DOHH2 (cell line): ENCODE measurements around the gene ATP2B2.

Experiments used
- EZH2phosphoT487 ChIP-seq: fragments of 200-600 bp; sonication (generic); IDR thresholded peaks from 2 replicates; pipeline ENCODE4 v1.6.1; 2017; ENCODE audit warnings: borderline replicate concordance, mild to moderate bottlenecking, antibody characterized with exemption, low read length, moderate library complexity, mixed read lengths
- TF ChIP-seq, protein P1 (sequence below): fragments of 200-600 bp; sonication (generic); IDR thresholded peaks from one replicate; pipeline ENCODE4 v1.5.1; 2014; ENCODE audit warnings: antibody characterized with exemption, mild to moderate bottlenecking, low read depth, low read length; ENCODE audit not compliant: poor library complexity, severe bottlenecking

DNA sequence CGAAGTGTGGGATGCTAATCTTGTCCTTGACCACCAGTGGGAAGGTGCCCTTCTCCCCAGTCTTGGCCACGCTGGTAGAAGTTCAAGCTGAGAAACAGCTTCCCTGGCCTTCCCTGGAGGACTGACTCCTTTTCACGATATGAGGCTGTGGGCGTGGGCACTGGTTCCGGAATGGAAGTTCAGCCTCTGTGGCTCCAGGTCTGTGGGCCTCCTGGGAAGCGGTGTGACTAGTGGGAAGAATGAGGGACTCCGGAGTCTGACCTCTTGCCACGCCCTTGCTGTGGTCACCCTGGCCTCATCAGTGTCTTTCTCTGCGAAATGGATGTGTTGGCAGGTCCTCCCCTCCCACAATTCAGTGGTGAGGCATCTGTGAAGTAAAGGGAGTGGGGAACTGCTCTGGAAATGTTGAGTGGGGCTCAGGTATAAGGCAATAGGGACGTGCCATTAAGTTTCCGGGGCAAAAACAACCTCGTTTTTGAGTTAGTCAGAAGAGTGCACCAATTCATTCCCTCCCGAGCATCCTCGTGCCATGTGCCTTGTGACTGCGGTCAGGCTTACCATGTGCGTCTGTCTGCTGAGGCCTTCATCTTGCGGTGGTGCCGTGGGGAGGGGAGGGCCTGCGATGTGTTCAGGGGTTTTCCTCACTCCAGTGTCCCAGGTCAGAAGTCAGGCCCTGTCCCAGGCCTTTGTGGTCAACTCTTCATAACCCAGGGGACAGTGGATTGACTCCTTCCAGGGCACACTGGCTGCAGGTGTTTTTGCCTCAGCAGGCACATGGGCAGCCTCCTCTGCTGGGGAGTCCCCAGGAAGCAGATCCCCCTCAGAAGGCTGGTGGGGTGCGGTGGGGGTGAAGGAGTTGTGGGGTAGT, 172.7 kb downstream of the ATP2B2 start:
- TF ChIP-seq, protein P1, sequence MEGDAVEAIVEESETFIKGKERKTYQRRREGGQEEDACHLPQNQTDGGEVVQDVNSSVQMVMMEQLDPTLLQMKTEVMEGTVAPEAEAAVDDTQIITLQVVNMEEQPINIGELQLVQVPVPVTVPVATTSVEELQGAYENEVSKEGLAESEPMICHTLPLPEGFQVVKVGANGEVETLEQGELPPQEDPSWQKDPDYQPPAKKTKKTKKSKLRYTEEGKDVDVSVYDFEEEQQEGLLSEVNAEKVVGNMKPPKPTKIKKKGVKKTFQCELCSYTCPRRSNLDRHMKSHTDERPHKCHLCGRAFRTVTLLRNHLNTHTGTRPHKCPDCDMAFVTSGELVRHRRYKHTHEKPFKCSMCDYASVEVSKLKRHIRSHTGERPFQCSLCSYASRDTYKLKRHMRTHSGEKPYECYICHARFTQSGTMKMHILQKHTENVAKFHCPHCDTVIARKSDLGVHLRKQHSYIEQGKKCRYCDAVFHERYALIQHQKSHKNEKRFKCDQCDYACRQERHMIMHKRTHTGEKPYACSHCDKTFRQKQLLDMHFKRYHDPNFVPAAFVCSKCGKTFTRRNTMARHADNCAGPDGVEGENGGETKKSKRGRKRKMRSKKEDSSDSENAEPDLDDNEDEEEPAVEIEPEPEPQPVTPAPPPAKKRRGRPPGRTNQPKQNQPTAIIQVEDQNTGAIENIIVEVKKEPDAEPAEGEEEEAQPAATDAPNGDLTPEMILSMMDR: no peak
- no peak for TF ChIP-seq EZH2phosphoT487
